Mononuclear cell (primary cell): ENCODE results near the gene RHOF. TPM values are rescaled to one million over a fixed set of nuclear protein-coding genes. Genes with fewer than 3 reads are reported as not detected.
"Not testable (repeated sequence)": the region's sequence is repeated elsewhere in the genome, so short reads cannot be mapped to it uniquely, and the experiment has no call there.

Experiments used
- H3K27me3 ChIP-seq: 2 replicates; pipeline ENCODE4 v1.6.0; 2011; ENCODE audit warnings: low read length, control low read depth; ENCODE audit not compliant: insufficient read depth
- H3K4me1 ChIP-seq: 2 replicates; pipeline ENCODE4 v1.5.1; 2011; ENCODE audit warnings: mild to moderate bottlenecking, low read length, control low read depth; ENCODE audit not compliant: insufficient read depth
- H3K4me3 ChIP-seq: 2 replicates; pipeline ENCODE4 v1.5.1; 2011; ENCODE audit warnings: mild to moderate bottlenecking, low read length, moderate library complexity
- H3K9me3 ChIP-seq: 2 replicates; pipeline ENCODE4 v1.5.1; 2011; ENCODE audit warnings: low read depth, mild to moderate bottlenecking, control low read depth, low read length
- total RNA-seq: library from RNA; depleted of rRNA; stranded (reverse); fragments of >200 nt; gene quantifications from one replicate; pipeline ENCODE4 v1.2.3, GENCODE V29; 2012

Gene RHOF
- total RNA-seq, 1 donor: 110 TPM

DNA sequence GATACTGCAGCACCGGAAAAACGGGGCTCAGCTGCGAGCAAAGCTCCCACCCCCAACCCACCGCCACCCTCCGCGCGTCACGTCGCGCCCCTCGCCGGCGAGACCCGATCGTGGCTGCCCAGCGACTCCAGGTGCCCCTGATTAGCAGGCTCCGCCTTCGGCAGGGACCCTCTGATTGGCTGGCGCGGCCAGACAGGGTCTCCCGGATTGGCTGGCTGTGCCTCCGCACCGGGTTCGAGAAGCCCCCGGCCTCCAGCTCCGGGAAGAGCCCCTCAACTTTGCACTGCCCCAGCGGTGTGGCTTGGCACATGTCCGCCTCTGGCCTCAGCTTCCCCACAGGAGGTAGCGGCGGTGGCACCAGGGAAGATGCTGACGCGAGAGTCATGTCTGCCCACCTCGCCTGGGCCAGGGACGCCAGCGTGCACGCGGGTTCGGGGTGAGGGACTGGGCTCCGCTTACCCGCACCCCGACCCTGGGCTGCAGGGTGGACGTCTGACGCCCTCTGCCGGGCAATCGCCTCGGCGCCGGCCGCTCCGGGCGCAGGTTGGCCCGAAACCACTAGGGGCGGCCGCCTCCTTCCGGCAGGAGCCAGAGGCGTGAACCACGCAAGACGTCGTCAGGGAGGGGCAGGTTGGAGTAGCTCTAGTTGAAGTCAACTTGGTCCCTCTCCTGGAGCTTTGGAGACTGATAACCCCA is 498 bp upstream of the RHOF start:
- H3K4me1 ChIP-seq: peaks cover 91% of the 10 kb centered on the region
- H3K4me3 ChIP-seq: peak overlapping the region; percentile 70
- no peaks in the 10 kb centered on the region for H3K9me3 ChIP-seq
- H3K27me3 ChIP-seq: no peaks in the 10 kb centered on the region

DNA sequence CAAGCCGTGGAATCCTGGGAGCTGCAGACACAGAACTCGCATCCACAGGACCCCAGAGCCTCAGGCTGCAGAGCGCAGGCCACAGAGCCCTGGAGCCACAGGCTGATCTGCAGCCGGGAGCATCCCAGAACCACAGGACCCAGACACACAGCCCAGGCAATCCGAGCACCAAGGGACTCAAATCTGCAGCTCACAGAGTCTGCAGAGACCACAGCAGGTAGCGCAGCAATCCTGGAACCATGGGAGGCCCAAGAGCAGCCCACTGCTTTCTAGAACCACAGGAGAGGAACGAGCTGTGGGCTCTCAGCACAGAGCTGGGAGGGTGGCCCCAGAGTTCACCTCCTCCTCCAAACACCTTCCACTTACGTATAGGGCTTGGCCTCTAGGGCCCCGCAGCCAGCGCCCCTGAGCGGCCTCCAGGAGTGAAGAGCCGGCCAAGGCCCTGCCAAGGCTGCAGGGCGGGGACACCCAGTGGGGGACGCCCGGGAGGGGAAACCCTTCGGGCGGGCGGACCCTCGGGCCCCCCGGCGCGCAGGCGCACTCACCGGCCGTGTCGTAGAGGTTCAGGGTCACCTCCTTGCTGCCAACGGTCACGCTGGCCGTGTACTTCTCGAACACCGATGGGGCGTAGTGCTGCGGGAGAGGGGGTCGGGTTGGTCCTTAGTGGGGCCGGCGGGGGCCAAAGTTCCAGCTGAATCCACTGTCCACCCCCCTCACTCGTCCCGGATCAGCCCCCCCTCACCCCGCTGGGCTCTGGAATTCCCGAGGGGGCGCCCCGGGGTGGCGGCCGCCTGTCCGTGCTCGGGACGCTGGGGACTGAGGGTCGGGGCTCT is 665 bp downstream of the RHOF start:
- Histone ChIP-seq H3K4me1 (peaks cover 91% of the 10 kb centered on the region), H3K27me3 (no peaks in the 10 kb centered on the region), H3K9me3 (no peaks in the 10 kb centered on the region), H3K4me3 (peak overlapping the region; percentile 70)

DNA sequence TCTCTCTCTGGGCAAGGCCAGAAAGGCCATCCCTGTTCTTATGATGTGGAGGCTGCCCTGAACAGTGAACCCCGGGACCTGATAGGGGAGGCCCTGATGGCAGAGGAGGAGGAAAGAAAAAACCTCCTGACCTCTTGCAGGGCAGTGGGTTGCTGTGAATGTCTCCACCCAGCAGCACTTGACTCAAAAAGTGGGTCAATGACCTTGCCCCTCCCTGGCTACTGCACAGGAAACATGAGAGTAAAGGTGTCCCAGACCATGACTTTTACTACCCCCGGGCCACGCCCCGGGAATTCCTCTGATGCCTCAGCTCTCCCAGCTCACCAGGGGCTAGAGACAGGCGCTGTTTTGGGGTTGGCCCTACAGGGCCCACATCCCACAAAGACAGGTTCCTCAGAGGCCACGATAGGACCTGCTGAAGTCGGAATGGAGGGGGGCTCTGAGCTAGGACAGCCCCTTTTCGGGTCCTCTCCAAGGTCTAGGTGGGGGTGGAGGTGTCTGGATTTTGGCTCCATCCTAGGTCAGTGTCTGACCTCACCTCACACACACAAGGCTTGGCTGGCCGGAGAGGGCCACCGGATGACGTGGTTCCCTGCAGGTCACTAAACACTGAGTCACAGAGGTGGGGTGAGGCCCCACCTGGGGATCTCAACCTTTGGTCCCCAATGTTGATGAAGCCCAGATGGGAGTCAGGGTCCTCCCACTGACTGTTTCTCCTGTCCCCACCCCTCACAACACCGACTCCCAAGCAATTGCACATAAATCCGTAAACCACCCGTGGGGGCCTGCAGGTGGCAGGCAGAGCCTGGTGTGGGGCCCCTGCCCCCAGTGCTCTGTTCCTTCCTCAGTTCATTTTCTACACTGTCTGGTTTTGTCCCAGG is 1.6 kb downstream of the RHOF start:
- H3K4me3 ChIP-seq: peak overlapping the region; percentile 70
- no peaks in the 10 kb centered on the region for H3K27me3 ChIP-seq
- peaks cover 90% of the 10 kb centered on the region for H3K4me1 ChIP-seq
- H3K9me3 ChIP-seq: no peaks in the 10 kb centered on the region

DNA sequence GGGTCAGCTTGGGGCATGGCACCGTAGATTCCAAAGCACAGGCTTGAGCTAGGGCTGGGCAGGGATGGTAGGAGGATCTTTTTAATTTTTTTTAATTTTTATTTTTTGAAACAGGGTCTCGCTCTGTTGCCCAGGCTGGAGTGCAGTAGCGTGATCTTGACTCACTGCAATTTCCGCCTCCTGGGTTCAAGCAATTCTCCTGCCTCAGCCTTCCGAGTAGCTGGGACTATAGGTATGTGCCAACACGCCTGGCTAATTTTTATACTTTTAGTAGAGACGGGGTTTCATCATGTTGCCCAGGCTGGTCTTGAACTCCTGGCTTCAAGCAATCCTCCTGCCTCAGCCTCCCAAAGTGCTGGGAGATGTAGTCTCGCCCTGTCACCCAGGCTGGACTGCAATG is 2.7 kb downstream of the RHOF start:
- peaks cover 95% of the 10 kb centered on the region for H3K4me1 ChIP-seq
- H3K4me3 ChIP-seq, H3K9me3 ChIP-seq, H3K27me3 ChIP-seq: not testable (repeated sequence)

DNA sequence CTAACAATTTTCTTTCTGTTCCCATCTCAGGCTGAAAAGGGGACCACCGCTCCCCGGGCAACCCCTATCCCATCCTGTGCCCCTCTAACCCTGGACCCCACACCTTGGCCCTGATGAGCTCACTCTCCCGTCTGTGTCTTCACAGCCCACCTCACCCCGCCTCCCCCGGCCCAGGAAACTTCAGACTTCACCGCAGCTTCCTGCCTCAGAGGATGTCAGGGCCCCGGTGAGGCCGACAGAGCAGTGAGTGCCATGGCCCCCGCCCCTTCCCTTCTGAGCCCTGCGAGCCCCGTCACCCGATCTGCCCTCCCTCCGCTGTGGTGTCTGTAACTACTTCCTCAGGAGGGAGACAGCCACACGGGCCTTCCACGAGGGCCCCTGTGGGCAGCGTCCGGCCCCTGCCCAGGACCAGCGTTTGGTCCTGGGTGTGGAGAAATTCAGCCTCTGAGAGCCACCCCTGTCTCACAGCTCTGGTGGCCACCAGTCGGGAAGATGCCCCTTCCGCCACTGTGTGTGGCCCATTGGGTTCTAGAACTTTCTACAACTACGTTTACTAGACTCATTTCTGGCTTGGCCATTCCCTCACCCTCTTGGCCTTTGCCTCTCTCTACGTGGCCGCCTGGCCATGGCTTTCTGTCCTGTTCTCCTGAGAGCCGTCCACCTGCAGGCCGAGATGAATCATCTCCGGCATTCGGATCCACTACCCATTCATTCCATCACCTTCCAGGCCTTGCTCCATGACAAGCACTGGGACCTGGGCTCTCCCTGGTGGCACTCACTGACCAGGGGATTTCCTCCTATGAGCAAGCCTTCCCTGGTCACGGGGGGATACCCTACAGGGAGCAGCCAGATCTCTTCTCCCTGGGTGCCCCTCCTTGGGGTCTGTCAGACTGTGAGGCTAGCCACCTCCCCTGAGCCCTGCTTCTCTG is 3.4 kb downstream of the RHOF start:
- H3K4me1 ChIP-seq: peaks cover 94% of the 10 kb centered on the region
- no peaks in the 10 kb centered on the region for H3K9me3 ChIP-seq
- peak overlapping the region; percentile 15 for H3K4me3 ChIP-seq
- no peaks in the 10 kb centered on the region for H3K27me3 ChIP-seq

DNA sequence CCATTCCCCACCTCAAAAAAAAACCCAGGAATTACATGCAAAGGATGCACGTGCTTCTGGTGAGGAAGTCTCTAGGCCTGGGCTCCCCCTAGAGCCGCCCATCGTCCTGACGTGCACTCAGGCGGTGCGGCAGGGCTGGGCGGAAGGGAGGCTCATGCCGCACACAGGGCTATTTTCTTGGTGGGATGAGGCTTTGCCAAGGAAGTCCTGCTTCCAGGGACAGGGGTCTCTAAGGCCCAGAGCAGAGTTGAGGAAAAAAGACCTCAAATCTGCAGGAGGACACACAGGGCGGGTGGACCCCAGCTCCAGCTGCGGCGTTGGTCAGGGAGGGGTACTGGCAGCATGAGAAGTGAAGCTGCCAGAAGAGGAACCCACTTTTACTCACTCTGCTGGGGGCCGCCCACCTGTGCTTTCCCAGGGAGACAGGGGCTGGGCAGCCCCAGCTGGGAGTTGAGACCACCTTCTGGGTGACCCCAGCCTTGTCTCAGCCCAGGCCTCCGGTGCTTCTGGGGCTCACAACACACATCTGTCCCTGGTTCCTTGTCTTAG is 4.2 kb downstream of the RHOF start:
- Histone ChIP-seq H3K9me3 (no peaks in the 10 kb centered on the region), H3K4me1 (peaks cover 94% of the 10 kb centered on the region), H3K27me3 (no peaks in the 10 kb centered on the region), H3K4me3 (peak overlapping the region; percentile 15)

DNA sequence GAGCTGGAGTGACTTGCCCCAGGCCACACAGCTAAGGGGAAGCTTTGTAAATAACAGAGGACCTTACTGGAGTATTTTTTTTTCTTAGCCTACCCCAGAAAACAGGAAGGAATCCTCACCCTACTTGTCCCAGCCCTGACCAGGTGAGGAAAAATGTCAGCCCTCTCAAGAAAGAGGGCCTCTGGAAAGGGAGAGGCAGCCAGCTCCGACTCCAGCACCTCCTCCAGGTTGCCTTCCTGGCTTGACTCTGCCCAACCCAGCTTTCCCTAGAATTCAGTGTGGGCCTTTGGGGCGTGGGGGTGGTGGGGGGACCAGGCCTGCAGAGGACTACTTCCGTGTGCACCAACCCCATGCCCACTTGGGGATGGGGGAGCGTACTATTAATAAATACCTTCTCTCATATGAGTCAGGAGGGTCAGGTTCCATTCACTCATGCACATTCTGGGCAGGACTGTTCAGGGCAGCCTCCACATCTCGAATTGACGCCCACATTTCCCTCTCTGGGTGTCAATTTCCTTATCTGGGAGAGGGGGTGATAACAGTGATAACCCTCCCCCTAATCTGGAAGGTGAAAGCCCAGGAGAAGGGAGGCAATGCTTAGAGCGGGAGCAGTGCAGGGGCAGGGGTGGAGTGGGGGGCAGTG is 5.2 kb downstream of the RHOF start:
- Histone ChIP-seq H3K4me3 (no peak overlapping the region), H3K4me1 (peaks cover 96% of the 10 kb centered on the region), H3K9me3 (no peaks in the 10 kb centered on the region), H3K27me3 (no peaks in the 10 kb centered on the region)

DNA sequence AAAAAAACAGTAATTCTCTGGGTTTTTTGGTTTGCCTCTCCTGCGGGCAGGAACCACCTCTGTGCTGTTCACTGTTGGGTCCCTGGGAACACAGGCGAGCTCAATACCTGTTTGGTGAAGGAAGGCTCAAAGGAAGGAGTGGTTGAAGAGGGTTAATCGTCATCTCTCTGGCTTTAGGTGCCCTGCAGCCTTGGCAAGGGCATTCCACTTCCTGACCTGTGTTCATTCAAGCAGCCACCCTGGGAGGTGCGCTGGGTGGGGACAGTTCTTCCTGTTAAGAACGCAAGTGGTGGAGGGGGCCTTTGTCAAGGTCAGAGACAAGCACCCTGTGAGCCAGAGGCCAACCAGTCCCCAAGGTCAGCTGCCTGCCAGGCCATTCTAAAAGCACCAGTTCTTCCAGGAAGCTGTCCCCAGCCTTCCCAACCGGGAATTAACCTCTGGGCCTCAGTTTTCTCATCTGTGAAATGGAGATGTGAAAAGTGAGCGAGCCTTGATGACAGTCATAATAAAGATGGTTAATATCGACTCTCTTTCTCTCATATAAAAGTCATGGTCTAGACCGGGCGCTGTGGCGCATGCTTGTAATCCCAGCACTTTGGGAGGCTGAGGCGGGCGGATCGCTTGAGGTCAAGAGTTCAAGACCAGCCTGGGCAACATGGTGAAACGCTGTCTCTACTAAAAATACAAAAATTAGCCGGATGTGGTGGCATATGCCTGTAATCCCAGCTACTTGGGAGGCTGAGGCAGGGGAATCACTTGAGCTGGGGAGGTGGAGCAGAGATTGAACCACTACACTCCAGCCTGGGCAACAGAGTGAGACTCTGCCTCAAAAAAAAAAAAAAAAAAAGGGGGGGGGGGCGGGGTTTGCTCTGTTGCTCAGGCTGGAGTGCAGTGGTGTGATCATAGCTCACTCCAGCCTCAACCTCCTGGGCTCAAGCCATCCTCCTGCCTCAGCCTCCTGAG is 6.1 kb downstream of the RHOF start:
- H3K4me3 ChIP-seq: no peak overlapping the region
- H3K4me1 ChIP-seq: peaks cover 96% of the 10 kb centered on the region
- no peaks in the 10 kb centered on the region for H3K9me3 ChIP-seq
- H3K27me3 ChIP-seq: no peaks in the 10 kb centered on the region

DNA sequence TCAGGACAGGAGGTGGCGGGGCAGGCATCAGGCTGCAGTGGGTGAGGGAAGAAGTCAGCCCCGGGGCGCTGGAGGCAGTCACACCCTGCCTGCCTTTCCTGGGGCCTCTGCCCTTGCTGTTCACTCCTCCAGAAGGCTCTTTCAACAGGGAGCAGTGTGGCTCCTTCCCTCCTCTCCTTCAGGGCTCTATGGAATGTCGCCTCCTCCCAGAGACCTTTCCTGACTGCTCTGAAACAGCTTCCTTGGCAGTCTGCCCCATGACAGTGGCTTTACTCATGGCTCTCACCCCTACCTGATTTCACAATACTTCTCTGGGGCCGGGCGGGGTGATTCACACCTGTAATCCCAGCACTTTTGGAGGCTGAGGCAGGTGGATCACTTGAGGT is 7.1 kb downstream of the RHOF start:
- Histone ChIP-seq H3K27me3 (no peaks in the 10 kb centered on the region), H3K4me1 (peaks cover 96% of the 10 kb centered on the region), H3K9me3 (no peaks in the 10 kb centered on the region), H3K4me3 (no peak overlapping the region)

DNA sequence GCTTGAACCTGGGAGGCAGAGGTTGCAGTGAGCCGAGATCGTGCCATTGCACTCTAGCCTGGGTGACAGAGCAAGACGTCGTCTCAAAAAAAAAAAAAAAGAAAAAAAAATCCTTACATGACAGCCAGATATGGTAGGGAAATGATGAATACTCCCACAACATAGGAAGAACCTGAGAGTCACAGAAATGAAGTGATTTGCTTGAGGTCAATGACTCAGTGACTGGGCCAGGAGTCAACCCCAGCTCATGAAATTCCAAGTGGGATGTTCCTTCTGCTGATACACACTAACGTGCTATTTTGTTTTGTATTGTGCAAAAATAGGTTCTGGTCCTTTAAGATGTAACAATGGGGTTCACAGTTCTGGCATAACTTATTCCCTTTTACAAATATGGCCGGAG is 9.0 kb downstream of the RHOF start:
- Histone ChIP-seq H3K27me3 (no peaks in the 10 kb centered on the region), H3K9me3 (no peaks in the 10 kb centered on the region), H3K4me3 (no peak overlapping the region), H3K4me1 (peaks cover 85% of the 10 kb centered on the region)

DNA sequence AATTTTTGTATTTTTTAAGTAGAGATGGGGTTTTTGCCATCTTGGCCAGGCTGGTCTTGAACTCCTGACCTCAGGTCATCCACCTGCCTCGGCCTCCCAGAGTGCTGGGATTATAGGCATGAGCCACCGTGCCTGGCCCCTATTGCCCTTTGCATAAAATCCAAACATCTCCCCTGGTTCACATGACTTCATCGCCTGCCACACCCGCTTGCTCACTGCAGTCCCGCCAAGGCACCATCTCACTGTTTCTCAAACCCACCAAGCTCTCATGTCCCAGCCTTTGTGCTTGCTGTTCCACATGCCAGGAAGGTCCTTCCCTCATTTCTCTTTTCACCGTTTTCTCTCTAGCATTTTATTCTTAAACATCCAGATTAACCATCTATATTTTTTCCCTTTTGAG is 9.7 kb downstream of the RHOF start:
- H3K27me3 ChIP-seq: no peaks in the 10 kb centered on the region
- H3K9me3 ChIP-seq: no peaks in the 10 kb centered on the region
- no peak overlapping the region for H3K4me3 ChIP-seq
- H3K4me1 ChIP-seq: peaks cover 78% of the 10 kb centered on the region

DNA sequence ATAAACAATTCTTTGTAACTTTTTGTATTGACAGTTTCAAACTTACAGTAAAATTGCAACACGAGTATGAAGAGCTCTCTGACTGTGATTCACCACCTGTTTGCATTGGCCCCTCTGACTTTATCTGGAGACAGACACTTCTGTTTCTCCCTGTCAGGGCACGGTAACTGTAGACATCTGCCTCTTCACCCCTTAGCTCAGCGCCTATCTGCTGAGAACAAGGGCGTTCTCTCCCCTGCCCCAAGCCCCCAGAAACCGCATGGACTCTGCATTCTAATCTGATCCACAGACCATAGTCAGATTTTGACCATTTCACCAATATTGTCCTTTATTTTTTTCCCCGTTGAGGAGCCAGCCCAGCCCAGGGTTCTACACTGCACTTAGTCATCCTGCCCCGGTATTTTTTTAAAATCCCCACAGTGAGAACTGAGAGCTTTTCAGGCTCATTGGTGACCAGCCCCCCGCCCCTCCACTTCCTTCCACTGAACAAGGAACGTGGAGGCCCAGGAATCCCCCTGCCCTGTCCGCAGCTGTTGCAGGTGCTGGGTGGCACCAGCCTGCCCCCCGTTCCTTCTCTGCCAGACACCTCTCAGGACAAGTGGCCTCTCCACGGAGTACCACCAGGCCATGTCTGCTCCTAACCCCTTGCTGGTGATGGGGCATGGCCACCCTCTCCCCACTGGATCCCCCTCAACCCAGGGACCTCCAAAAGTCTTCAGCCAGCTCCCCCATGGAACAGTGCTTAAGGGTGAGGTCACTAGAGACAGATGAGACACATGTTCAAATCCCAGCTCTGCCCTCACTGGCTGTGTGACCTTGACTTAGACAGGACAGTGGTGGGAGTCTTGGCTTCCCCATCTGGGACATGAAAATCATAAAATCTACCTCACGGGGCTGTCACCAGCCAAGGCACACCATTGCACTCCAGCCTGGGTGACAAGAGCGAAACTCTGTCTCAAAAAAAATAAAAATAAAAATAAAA is 11.2 kb downstream of the RHOF start:
- Histone ChIP-seq H3K4me3 (no peak overlapping the region), H3K9me3 (no peaks in the 10 kb centered on the region), H3K4me1 (peaks cover 64% of the 10 kb centered on the region), H3K27me3 (no peaks in the 10 kb centered on the region)
